ENCODE results near the gene KCNQ5.

Gene KCNQ5

GRCh38 chr6:72816022-72816421 is 194.2 kb downstream of the KCNQ5 start:
- ATAC-seq (ENCODE audit: low read depth) (no peak), DNase-seq (ENCODE audit: low spot score) (no peak)
- Histone ChIP-seq H3K27me3 (ENCODE audit: insufficient read depth, poor library complexity, severe bottlenecking) (no peaks in the 10 kb centered on the region), H3K9me3 (ENCODE audit: severe bottlenecking) (no peaks in the 10 kb centered on the region), H3K27ac (ENCODE audit: poor library complexity, severe bottlenecking) (no peak overlapping the region), H3K36me3 (ENCODE audit: low read depth) (no peaks in the 10 kb centered on the region), H3K4me3 (ENCODE audit: severe bottlenecking) (no peak overlapping the region), H3K4me1 (ENCODE audit: insufficient read depth, poor library complexity, severe bottlenecking) (peaks cover 12% of the 10 kb centered on the region)
- no peak for TF ChIP-seq CTCF (IDR thresholded peaks at IDR 0.05; ENCODE audit: poor library complexity, severe bottlenecking)

DNA sequence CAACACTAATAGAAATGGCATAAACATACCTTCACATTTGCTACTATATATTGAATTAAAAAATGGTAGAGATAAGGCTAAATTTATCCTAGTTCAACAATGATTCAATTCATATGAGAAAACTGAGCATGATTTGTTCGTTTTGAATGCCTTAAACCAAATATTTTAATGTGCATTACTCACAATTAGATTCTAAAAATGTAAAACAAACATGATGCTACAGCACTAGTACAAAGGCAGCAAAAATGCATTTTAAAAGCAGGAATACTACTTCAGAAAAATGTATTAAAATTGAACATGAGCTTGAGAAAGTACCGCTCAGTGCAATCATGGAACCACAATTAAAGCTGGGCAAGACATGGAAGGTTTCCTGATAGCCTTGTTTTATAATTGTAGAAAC is 195.3 kb downstream of the KCNQ5 start:
- no peak for DNase-seq (ENCODE audit: low spot score)
- TF ChIP-seq CTCF (IDR thresholded peaks at IDR 0.05; ENCODE audit: poor library complexity, severe bottlenecking), result no peak
- no peak for ATAC-seq (ENCODE audit: low read depth)
- Histone ChIP-seq H3K27me3 (ENCODE audit: insufficient read depth, poor library complexity, severe bottlenecking) (no peaks in the 10 kb centered on the region), H3K4me1 (ENCODE audit: insufficient read depth, poor library complexity, severe bottlenecking) (peaks cover 9% of the 10 kb centered on the region), H3K36me3 (ENCODE audit: low read depth) (no peaks in the 10 kb centered on the region), H3K4me3 (ENCODE audit: severe bottlenecking) (no peak overlapping the region), H3K9me3 (ENCODE audit: severe bottlenecking) (no peaks in the 10 kb centered on the region), H3K27ac (ENCODE audit: poor library complexity, severe bottlenecking) (no peak overlapping the region)

DNA sequence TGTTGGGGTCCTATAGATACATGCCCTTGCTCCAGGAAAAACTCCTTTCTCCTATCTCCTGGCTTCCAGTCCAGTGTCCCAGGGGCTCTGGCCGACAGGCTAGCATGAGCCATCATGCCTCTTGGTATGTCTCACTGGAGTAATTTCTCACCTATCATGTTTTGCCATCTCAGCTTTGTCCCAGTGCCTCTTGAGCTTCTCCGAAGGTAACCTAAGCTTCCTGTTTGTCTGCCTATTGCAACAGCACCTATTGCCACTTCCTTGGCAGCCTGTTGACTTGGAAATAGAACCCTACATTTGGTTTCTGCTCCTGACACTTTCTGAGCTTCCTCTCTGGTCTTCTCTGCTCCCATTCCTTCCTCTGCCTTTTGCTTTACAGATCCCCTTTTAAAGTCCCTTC is 197.7 kb downstream of the KCNQ5 start:
- TF ChIP-seq CTCF (IDR thresholded peaks at IDR 0.05; ENCODE audit: poor library complexity, severe bottlenecking), result no peak
- Histone ChIP-seq H3K4me1 (ENCODE audit: insufficient read depth, poor library complexity, severe bottlenecking) (peaks cover 7% of the 10 kb centered on the region), H3K27ac (ENCODE audit: poor library complexity, severe bottlenecking) (no peak overlapping the region), H3K27me3 (ENCODE audit: insufficient read depth, poor library complexity, severe bottlenecking) (no peaks in the 10 kb centered on the region), H3K36me3 (ENCODE audit: low read depth) (no peaks in the 10 kb centered on the region), H3K9me3 (ENCODE audit: severe bottlenecking) (no peaks in the 10 kb centered on the region), H3K4me3 (ENCODE audit: severe bottlenecking) (no peak overlapping the region)
- peak; percentile 59; the same call in 2 of the 3 replicates for ATAC-seq (ENCODE audit: low read depth)
- no peak for DNase-seq (ENCODE audit: low spot score)

DNA sequence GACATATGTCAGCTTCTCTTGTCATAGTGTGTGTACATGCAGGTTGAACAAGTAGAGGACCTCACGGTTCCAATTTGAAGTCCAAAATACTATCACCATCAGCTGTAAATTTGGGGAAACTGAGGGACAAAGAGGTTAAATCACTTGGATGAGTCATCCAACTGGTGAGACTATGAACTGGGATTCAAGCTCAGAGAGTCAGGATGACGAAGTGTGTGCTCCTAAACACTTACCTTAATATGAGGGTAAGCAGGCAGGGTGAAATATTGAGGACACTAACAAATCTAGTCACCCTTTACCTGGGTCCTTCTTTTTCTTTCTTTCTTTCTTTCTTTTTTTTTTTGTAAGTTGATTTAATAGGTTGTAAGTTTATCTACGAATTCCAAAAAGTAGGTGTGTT is 198.3 kb downstream of the KCNQ5 start:
- Histone ChIP-seq H3K4me3 (ENCODE audit: severe bottlenecking) (no peak overlapping the region), H3K36me3 (ENCODE audit: low read depth) (no peaks in the 10 kb centered on the region), H3K4me1 (ENCODE audit: insufficient read depth, poor library complexity, severe bottlenecking) (peaks cover 7% of the 10 kb centered on the region), H3K27ac (ENCODE audit: poor library complexity, severe bottlenecking) (no peak overlapping the region), H3K27me3 (ENCODE audit: insufficient read depth, poor library complexity, severe bottlenecking) (no peaks in the 10 kb centered on the region), H3K9me3 (ENCODE audit: severe bottlenecking) (no peaks in the 10 kb centered on the region)
- ATAC-seq (ENCODE audit: low read depth) (no peak), DNase-seq (ENCODE audit: low spot score) (no peak)
- no peak for TF ChIP-seq CTCF (IDR thresholded peaks at IDR 0.05; ENCODE audit: poor library complexity, severe bottlenecking)

DNA sequence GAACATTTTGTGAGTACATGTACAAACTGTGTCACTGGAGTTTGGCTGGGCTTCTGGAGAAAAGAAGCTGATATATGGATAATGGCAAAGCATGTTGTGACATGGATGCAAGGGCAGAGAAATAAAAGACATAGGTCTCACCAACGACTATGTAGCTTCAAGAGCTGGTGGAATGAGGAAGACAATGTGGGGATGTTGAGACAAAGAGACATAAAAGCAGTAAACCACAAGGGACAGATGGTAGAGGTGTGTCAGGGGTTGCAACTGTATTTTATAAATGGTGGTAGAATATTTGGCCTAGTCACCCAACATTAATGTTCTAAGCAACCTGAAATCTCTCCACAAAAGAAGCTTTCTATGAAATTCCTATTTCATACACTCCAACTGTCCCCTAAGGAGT is 199.0 kb downstream of the KCNQ5 start:
- H3K4me1 ChIP-seq (ENCODE audit: insufficient read depth, poor library complexity, severe bottlenecking), result peaks cover 13% of the 10 kb centered on the region
- no peaks in the 10 kb centered on the region for H3K9me3 ChIP-seq (ENCODE audit: severe bottlenecking)
- H3K27me3 ChIP-seq (ENCODE audit: insufficient read depth, poor library complexity, severe bottlenecking), result no peaks in the 10 kb centered on the region
- TF ChIP-seq CTCF (IDR thresholded peaks at IDR 0.05; ENCODE audit: poor library complexity, severe bottlenecking), result no peak
- H3K36me3 ChIP-seq (ENCODE audit: low read depth), result no peaks in the 10 kb centered on the region
- DNase-seq (ENCODE audit: low spot score) (no peak), ATAC-seq (ENCODE audit: low read depth) (no peak)
- H3K4me3 ChIP-seq (ENCODE audit: severe bottlenecking), result no peak overlapping the region
- H3K27ac ChIP-seq (ENCODE audit: poor library complexity, severe bottlenecking), result no peak overlapping the region

Measured in RWPE2 (cell line).